ENCODE data around the gene BMPR1B.

GRCh38 chr4:95021099-95021498 lies 263.3 kb downstream of the BMPR1B start:
- TF ChIP-seq POLR2A (IDR thresholded peaks at IDR 0.05; ENCODE audit: low read depth, low read length) = no peak
- no peak for TF ChIP-seq POLR2AphosphoS5 (IDR thresholded peaks at IDR 0.05; ENCODE audit: low read depth, low read length)

Data from GM12891 (cell line).